Retina (tissue), 1 donor: Measurements from ENCODE around the gene ANKS1A.

Source experiments
- DNase-seq: peaks from one replicate; pipeline ENCODE4 v3.0.0-alpha.2; 2016

ANKS1A gene

GRCh38 chr6:35073211-35073610 lies 184.2 kb downstream of the ANKS1A start:
- no peak for DNase-seq

- no peak for DNase-seq
These were observed 184.9 kb downstream of the ANKS1A start for GRCh38 chr6:35073766-35074471.

- DNase-seq = no peak
These were observed 188.1 kb downstream of the ANKS1A start for GRCh38 chr6:35076997-35077712.

- no peak for DNase-seq
These were observed 188.7 kb downstream of the ANKS1A start for GRCh38 chr6:35077713-35078105.

- DNase-seq = no peak
These were observed 189.3 kb downstream of the ANKS1A start for GRCh38 chr6:35078226-35078850.

- DNase-seq = no peak
These were observed 189.8 kb downstream of the ANKS1A start for GRCh38 chr6:35078896-35079295.

GRCh38 chr6:35079311-35080000 lies 190.4 kb downstream of the ANKS1A start:
- DNase-seq = no peak

GRCh38 chr6:35080016-35080680 lies 191.1 kb downstream of the ANKS1A start:
- no peak for DNase-seq

- no peak for DNase-seq
These were observed 191.9 kb downstream of the ANKS1A start for GRCh38 chr6:35080821-35081425.

- DNase-seq = no peak
These were observed 192.4 kb downstream of the ANKS1A start for GRCh38 chr6:35081426-35081851.

- DNase-seq = no peak
These were observed 193.1 kb downstream of the ANKS1A start for GRCh38 chr6:35082046-35082732.

GRCh38 chr6:35082733-35083403 lies 193.8 kb downstream of the ANKS1A start:
- DNase-seq = no peak

- DNase-seq = no peak
These were observed 194.5 kb downstream of the ANKS1A start for GRCh38 chr6:35083507-35083906.

- DNase-seq = no peak
These were observed 195.0 kb downstream of the ANKS1A start for GRCh38 chr6:35084041-35084491.

GRCh38 chr6:35084511-35085203 lies 195.6 kb downstream of the ANKS1A start:
- no peak for DNase-seq

- no peak for DNase-seq
These were observed 196.6 kb downstream of the ANKS1A start for GRCh38 chr6:35085359-35086281.

- DNase-seq = no peak
These were observed 197.2 kb downstream of the ANKS1A start for GRCh38 chr6:35086282-35086632.

GRCh38 chr6:35086636-35087360 lies 197.7 kb downstream of the ANKS1A start:
- DNase-seq = no peak
